H1 (cell line): ENCODE data around the gene LAMB1. TPM values are rescaled to one million over a fixed set of nuclear protein-coding genes. Genes with fewer than 3 reads are reported as not detected.

Experiments used
- CTCF ChIA-PET: fragments of 300-600 bp; sonication (Branson Sonifier 250); formaldehyde crosslinking; loops from one replicate; lab custom pipeline; 2021; ENCODE audit not compliant: partially characterized antibody; lab: Charles Lee
- POLR2A ChIA-PET: fragments of 300-600 bp; sonication (Branson Sonifier 250); formaldehyde crosslinking; loops from one replicate; lab custom pipeline; 2021; ENCODE audit warnings: inconsistent platforms; ENCODE audit not compliant: partially characterized antibody; lab: Charles Lee
- DNase-seq, 2 experiments: peaks; one replicate each; pipeline versions ENCODE4 v3.0.0 to v3.0.0-alpha.2; 2010 to 2022; ENCODE audit warnings: low spot score in 2 of 2, low read depth in 1 of 2, mixed read lengths in 1 of 2
- FAIRE-seq: peaks from 2 replicates; lab custom pipeline; 2011; peaks lifted over from hg19 to GRCh38; lab: Jason Lieb, UNC
- H2AFZ ChIP-seq: 2 replicates; pipeline ENCODE4 v1.8.1; 2012; ENCODE audit warnings: low read length, inconsistent platforms
- H2AK5ac ChIP-seq: 2 replicates; pipeline ENCODE4 v1.6.1; 2013; ENCODE audit warnings: low read depth, low read length
- H2BK120ac ChIP-seq: replicated peaks from 2 replicates; pipeline ENCODE3; 2013; ENCODE audit warnings: low read depth, low read length, inconsistent platforms
- H2BK12ac ChIP-seq: 2 replicates; pipeline ENCODE4 v1.6.1; 2013; ENCODE audit warnings: low read depth, low read length
- H2BK15ac ChIP-seq: 2 replicates; pipeline ENCODE4 v1.6.1; 2013; ENCODE audit warnings: low read length
- H2BK20ac ChIP-seq: 2 replicates; pipeline ENCODE4 v1.6.1; 2013; ENCODE audit warnings: low read length
- H2BK5ac ChIP-seq: 2 replicates; pipeline ENCODE4 v1.6.1; 2013; ENCODE audit warnings: low read depth, low read length
- H3K14ac ChIP-seq: 2 replicates; pipeline ENCODE4 v1.6.1; 2013; ENCODE audit warnings: inconsistent platforms; ENCODE audit not compliant: insufficient read length
- H3K18ac ChIP-seq: 2 replicates; pipeline ENCODE4 v1.6.1; 2013; ENCODE audit warnings: low read length; ENCODE audit errors: extremely low read depth
- H3K23ac ChIP-seq: 2 replicates; pipeline ENCODE4 v1.6.1; 2013; ENCODE audit warnings: inconsistent platforms; ENCODE audit not compliant: insufficient read length
- H3K23me2 ChIP-seq: 2 replicates; pipeline ENCODE4 v1.6.1; 2013; ENCODE audit warnings: low read depth, low read length
- H3K27ac ChIP-seq: 2 replicates; pipeline ENCODE4 v1.6.1; 2011; ENCODE audit warnings: low read depth, low read length, inconsistent platforms
- H3K27me3 ChIP-seq, 4 experiments: replicated peaks in 1 of 4; 1 replicate in 1 of 4; 2 replicates in 3 of 4; pipeline versions ENCODE4 v1.6.1 to v1.8.1; 2011 to 2013; ENCODE audit warnings: low read length in 3 of 4, mild to moderate bottlenecking in 3 of 4, inconsistent platforms in 2 of 4, mixed read lengths in 2 of 4, moderate library complexity in 1 of 4; ENCODE audit not compliant: control insufficient read depth in 3 of 4, insufficient read depth in 3 of 4; ENCODE audit errors: extremely low read depth in 1 of 4
- H3K36me3 ChIP-seq, 4 experiments: 2 replicates each; pipeline versions ENCODE4 v1.6.1 to v1.8.1; 2011 to 2013; ENCODE audit warnings: mild to moderate bottlenecking in 4 of 4, low read length in 3 of 4, moderate library complexity in 2 of 4, control low read depth in 1 of 4, inconsistent platforms in 1 of 4; ENCODE audit not compliant: insufficient read depth in 4 of 4, control insufficient read depth in 2 of 4
- H3K4ac ChIP-seq: replicated peaks from 2 replicates; pipeline ENCODE3; 2013; ENCODE audit warnings: low read length, low read depth, mixed read lengths, inconsistent platforms; ENCODE audit not compliant: insufficient read length
- H3K4me1 ChIP-seq, 4 experiments: replicated peaks in 1 of 4; 1 replicate in 1 of 4; 2 replicates in 3 of 4; pipeline versions ENCODE4 v1.6.1 to v1.8.1; 2011 to 2013; ENCODE audit warnings: low read length in 3 of 4, inconsistent platforms in 2 of 4, mixed read lengths in 1 of 4; ENCODE audit not compliant: insufficient read depth in 4 of 4, control insufficient read depth in 3 of 4
- H3K4me2 ChIP-seq, 2 experiments: 2 replicates each; pipeline versions ENCODE4 v1.6.1 to v1.8.1; 2011 to 2013; ENCODE audit warnings: low read depth in 2 of 2, low read length in 2 of 2, control low read depth in 1 of 2, inconsistent platforms in 1 of 2, mild to moderate bottlenecking in 1 of 2; ENCODE audit not compliant: insufficient read depth in 1 of 2
- H3K4me3 ChIP-seq, 4 experiments: fragments of 200-600, 300-600 bp in 1 of 4; sonication (generic), shearing (Covaris generic), sonication (Bioruptor Twin) in 1 of 4; 2 replicates each; pipeline versions ENCODE4 v1.5.1 to v1.8.1; 2011 to 2016; ENCODE audit warnings: low read length in 4 of 4, low read depth in 3 of 4, control low read depth in 2 of 4, inconsistent platforms in 2 of 4, mild to moderate bottlenecking in 2 of 4, mixed read lengths in 1 of 4, moderate library complexity in 1 of 4; ENCODE audit not compliant: insufficient read depth in 2 of 4; ENCODE audit errors: extremely low read depth in 1 of 4
- H3K56ac ChIP-seq: replicated peaks from 2 replicates; pipeline ENCODE3; 2013; ENCODE audit warnings: low read depth, mild to moderate bottlenecking, mixed read lengths, low read length, inconsistent platforms; ENCODE audit not compliant: insufficient read length
- H3K79me1 ChIP-seq: 2 replicates; pipeline ENCODE4 v1.6.1; 2013; ENCODE audit warnings: low read depth, low read length, control low read depth
- H3K79me2 ChIP-seq, 2 experiments: 2 replicates each; pipeline versions ENCODE4 v1.6.1 to v1.8.1; 2012 to 2013; ENCODE audit warnings: low read length in 2 of 2, mild to moderate bottlenecking in 2 of 2, inconsistent platforms in 1 of 2; ENCODE audit not compliant: insufficient read depth in 2 of 2, control insufficient read depth in 1 of 2
- H3K9ac ChIP-seq, 4 experiments: replicated peaks in 1 of 4; 1 replicate in 1 of 4; 2 replicates in 3 of 4; pipeline versions ENCODE4 v1.6.1 to v1.8.1; 2011 to 2013; ENCODE audit warnings: low read depth in 3 of 4, low read length in 3 of 4, control low read depth in 2 of 4, mild to moderate bottlenecking in 2 of 4, moderate library complexity in 2 of 4, inconsistent platforms in 1 of 4; ENCODE audit errors: extremely low read depth in 1 of 4
- H3K9me3 ChIP-seq, 2 experiments: 2 replicates each; pipeline versions ENCODE4 v1.6.1 to v1.8.1; 2012 to 2013; ENCODE audit warnings: mild to moderate bottlenecking in 2 of 2, moderate library complexity in 2 of 2, control low read depth in 1 of 2, inconsistent platforms in 1 of 2, low read depth in 1 of 2, low read length in 1 of 2, mixed read lengths in 1 of 2; ENCODE audit not compliant: insufficient read depth in 2 of 2
- H4K20me1 ChIP-seq, 2 experiments: replicated peaks in 1 of 2; 2 replicates each; pipeline versions ENCODE3 to v1.8.1; 2011 to 2013; ENCODE audit warnings: inconsistent platforms in 2 of 2, low read length in 2 of 2, mild to moderate bottlenecking in 1 of 2; ENCODE audit not compliant: insufficient read depth in 2 of 2, control insufficient read depth in 1 of 2
- H4K5ac ChIP-seq: 2 replicates; pipeline ENCODE4 v1.6.1; 2013; ENCODE audit warnings: low read length, low read depth, mixed read lengths, inconsistent platforms; ENCODE audit not compliant: insufficient read length
- H4K8ac ChIP-seq: 2 replicates; pipeline ENCODE4 v1.8.0; 2013; ENCODE audit warnings: mild to moderate bottlenecking, moderate library complexity, low read length, inconsistent platforms; ENCODE audit not compliant: insufficient read depth; ENCODE audit errors: extremely low read depth
- H4K91ac ChIP-seq: replicated peaks from 2 replicates; pipeline ENCODE3; 2013; ENCODE audit warnings: low read length, mixed read lengths, inconsistent platforms; ENCODE audit not compliant: insufficient read length
- ASH2L ChIP-seq: fragments of 200-600, 300-600 bp; sonication (generic); IDR thresholded peaks from one replicate; pipeline ENCODE4 v1.7.1; 2017; ENCODE audit warnings: low read length
- CTBP2 ChIP-seq: IDR thresholded peaks from 2 replicates; pipeline ENCODE4 v1.7.0; 2011; ENCODE audit warnings: borderline replicate concordance, mild to moderate bottlenecking, moderate library complexity, mixed read lengths, low read length; ENCODE audit not compliant: insufficient read depth, insufficient read length
- KDM4A ChIP-seq: IDR thresholded peaks from one replicate; pipeline ENCODE4 v1.7.1; 2012; ENCODE audit warnings: low read depth, mild to moderate bottlenecking, moderate library complexity, low read length, inconsistent platforms; ENCODE audit not compliant: severe bottlenecking
- NANOG ChIP-seq: IDR thresholded peaks from 2 replicates; pipeline ENCODE4 v1.6.1; 2011; ENCODE audit warnings: low read length, low read depth, mild to moderate bottlenecking, inconsistent platforms; ENCODE audit not compliant: insufficient read depth, poor library complexity, severe bottlenecking
- TAF1 ChIP-seq: IDR thresholded peaks from 2 replicates; pipeline ENCODE4 v1.6.1; 2011; ENCODE audit warnings: mild to moderate bottlenecking, low read depth, low read length
- TEAD4 ChIP-seq: IDR thresholded peaks from 2 replicates; pipeline ENCODE4 v1.6.1; 2012; ENCODE audit warnings: low read depth, low read length, inconsistent platforms, mixed read lengths
- WGBS, 2 experiments: shearing (Covaris generic) in 1 of 2; methylation state at CpG; one replicate each; pipeline versions ENCODE4 v1.1.6 to v1.1.7; 2013 to 2015; ENCODE audit warnings: low lambda C conversion rate in 2 of 2, mixed read lengths in 2 of 2, inconsistent platforms in 1 of 2, low coverage in 1 of 2, missing lambda C conversion rate in 1 of 2; ENCODE audit not compliant: insufficient replicate concordance in 2 of 2, insufficient coverage in 1 of 2, insufficient read length in 1 of 2; ENCODE audit errors: extremely low coverage in 1 of 2, missing lambda C conversion rate in 1 of 2; 5-methylcytosine and 5-hydroxymethylcytosine counted together
- polyA plus RNA-seq, 7 experiments: library from polyadenylated mRNA; depleted of rRNA in 3 of 7; stranded (reverse) in 5 of 7; unstranded in 2 of 7; fragments of >200 nt in 5 of 7; fragments of 200-250 nt in 2 of 7; gene quantifications; 1 replicate in 5 of 7; 2 replicates in 1 of 7; 4 replicates in 1 of 7; pipeline versions ENCODE4 v1.2.1 to v1.2.3, GENCODE V29; 2011 to 2013; ENCODE audit warnings: missing spikeins in 2 of 7, mixed read lengths in 2 of 7
- total RNA-seq: library from RNA; stranded (reverse); fragmentation: NEBNext Ultra II Directional; extraction: Animal tissue kit (Norgen Biotek cat#: 25700); gene quantifications from 2 replicates; pipeline ENCODE4 v1.2.1, GENCODE V29; 2021

Gene LAMB1
- total and polyA plus RNA-seq, 2 of the 8 experiments (the other 6 are each of a cell fraction or from before 2014, with no cell fraction given), result 31.9 to 38.5 TPM

GRCh38 chr7:107945332-107945731, 57.6 kb downstream of the LAMB1 start:
- no peak overlapping the region for H3K4me2 ChIP-seq
- no peak overlapping the region for H3K56ac ChIP-seq
- no peaks in the 10 kb centered on the region for H3K4me1 ChIP-seq
- no peak overlapping the region for H2AFZ ChIP-seq
- H3K36me3 ChIP-seq, result peaks cover 0 to 26% (median 1%) of the 10 kb centered on the region in 4 experiments; a peak in 3 of 8 replicates
- H3K79me2 ChIP-seq, result no peaks in the 10 kb centered on the region
- ChIA-PET CTCF (interaction anchor here (0.7 to 1.5 kb wide), 4 partner anchors 13 to 58 kb away, joined by 3 read pairs; no protein-coding TSS in a partner anchor), POLR2A (interaction anchor here (0.9 to 1.9 kb wide), 2 partner anchors 11 to 20 kb away, joined by 3 to 9 read pairs; no protein-coding TSS in a partner anchor)
- H3K79me1 ChIP-seq, result no peaks in the 10 kb centered on the region
- H3K18ac ChIP-seq, result no peak overlapping the region
- no peak overlapping the region for H3K9ac ChIP-seq
- no peaks in the 10 kb centered on the region for H3K9me3 ChIP-seq
- FAIRE-seq (no peak), DNase-seq (no peak)
- no peak overlapping the region for H4K8ac ChIP-seq
- H3K4me3 ChIP-seq, result no peak overlapping the region
- H4K20me1 ChIP-seq, result no peaks in the 10 kb centered on the region
- H3K4ac ChIP-seq, result no peak overlapping the region
- H2BK20ac ChIP-seq, result no peak overlapping the region
- no peak overlapping the region for H3K23ac ChIP-seq
- H2BK120ac ChIP-seq, result no peak overlapping the region
- 100% methylated on average over 2 of the region's 2 CpGs; no CpG with 5 or more reads in 1 of the 2 experiments for WGBS, 2 experiments
- no peak overlapping the region for H2AK5ac ChIP-seq
- no peak overlapping the region for H2BK15ac ChIP-seq
- no peak overlapping the region for H2BK12ac ChIP-seq
- no peak overlapping the region for H3K14ac ChIP-seq
- H4K5ac ChIP-seq, result no peak overlapping the region
- no peak overlapping the region for H4K91ac ChIP-seq
- H3K27ac ChIP-seq, result no peak overlapping the region
- H2BK5ac ChIP-seq, result no peak overlapping the region
- no peaks in the 10 kb centered on the region for H3K27me3 ChIP-seq
- H3K23me2 ChIP-seq, result no peaks in the 10 kb centered on the region
- no peak for TF ChIP-seq CTBP2
- no peak for TF ChIP-seq ASH2L
- TF ChIP-seq TAF1, result no peak
- TF ChIP-seq KDM4A, result no peak
- no peak for TF ChIP-seq NANOG
- no peak for TF ChIP-seq TEAD4
